Mammary microvascular endothelial cell (primary cell): ENCODE data around the gene PNMT. TPM values are rescaled to one million over a fixed set of nuclear protein-coding genes. Genes with fewer than 3 reads are reported as not detected.

Experiments
- total RNA-seq: library from RNA; depleted of rRNA; stranded (reverse); fragments of >200 nt; gene quantifications from 2 replicates; pipeline ENCODE4 v1.2.3, GENCODE V29; 2015

PNMT gene, protein sequence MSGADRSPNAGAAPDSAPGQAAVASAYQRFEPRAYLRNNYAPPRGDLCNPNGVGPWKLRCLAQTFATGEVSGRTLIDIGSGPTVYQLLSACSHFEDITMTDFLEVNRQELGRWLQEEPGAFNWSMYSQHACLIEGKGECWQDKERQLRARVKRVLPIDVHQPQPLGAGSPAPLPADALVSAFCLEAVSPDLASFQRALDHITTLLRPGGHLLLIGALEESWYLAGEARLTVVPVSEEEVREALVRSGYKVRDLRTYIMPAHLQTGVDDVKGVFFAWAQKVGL
- total RNA-seq: 0.20 TPM in 1 of 2 replicates, not detected in the other

DNA sequence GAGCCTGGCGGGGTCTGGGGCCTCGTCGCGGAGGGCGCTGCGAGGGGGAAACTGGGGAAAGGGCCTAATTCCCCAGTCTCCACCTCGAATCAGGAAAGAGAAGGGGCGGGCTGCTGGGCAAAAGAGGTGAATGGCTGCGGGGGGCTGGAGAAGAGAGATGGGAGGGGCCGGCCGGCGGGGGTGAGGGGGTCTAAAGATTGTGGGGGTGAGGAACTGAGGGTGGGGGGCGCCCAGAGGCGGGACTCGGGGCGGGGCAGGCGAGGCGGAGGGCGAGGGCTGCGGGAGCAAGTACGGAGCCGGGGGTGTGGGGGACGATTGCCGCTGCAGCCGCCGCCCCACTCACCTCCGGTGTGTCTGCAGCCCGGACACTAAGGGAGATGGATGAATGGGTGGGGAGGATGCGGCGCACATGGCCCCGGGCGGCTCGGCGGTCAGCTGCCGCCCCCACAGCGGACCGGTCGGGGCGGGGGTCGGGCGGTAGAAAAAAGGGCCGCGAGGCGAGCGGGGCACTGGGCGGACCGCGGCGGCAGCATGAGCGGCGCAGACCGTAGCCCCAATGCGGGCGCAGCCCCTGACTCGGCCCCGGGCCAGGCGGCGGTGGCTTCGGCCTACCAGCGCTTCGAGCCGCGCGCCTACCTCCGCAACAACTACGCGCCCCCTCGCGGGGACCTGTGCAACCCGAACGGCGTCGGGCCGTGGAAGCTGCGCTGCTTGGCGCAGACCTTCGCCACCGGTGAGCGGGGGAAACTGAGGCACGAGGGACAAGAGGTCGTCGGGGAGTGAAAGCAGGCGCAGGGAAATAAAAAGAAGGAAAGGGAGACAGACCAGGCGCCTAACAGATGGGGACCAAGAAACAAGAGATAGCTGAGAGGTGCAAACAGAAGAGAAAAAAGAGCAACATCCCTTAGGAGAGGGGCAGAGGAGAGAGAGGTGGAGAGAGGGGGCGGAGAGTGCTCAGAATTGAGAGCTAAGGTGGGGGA lies at the start of gene PNMT:
Gene PNMT (plus strand): TSS at position 509 of the 980 bp plus-strand sequence. CDS start 23 bp downstream, at position 532.

GRCh38 chr17:39626171-39627046 lies 41.8 kb upstream of the PNMT start, which contains the start of gene PPP1R1B:
TSS of gene PPP1R1B (plus strand) at chr17:39626952. CDS start at chr17:39627393, 441 bp downstream.

DNA sequence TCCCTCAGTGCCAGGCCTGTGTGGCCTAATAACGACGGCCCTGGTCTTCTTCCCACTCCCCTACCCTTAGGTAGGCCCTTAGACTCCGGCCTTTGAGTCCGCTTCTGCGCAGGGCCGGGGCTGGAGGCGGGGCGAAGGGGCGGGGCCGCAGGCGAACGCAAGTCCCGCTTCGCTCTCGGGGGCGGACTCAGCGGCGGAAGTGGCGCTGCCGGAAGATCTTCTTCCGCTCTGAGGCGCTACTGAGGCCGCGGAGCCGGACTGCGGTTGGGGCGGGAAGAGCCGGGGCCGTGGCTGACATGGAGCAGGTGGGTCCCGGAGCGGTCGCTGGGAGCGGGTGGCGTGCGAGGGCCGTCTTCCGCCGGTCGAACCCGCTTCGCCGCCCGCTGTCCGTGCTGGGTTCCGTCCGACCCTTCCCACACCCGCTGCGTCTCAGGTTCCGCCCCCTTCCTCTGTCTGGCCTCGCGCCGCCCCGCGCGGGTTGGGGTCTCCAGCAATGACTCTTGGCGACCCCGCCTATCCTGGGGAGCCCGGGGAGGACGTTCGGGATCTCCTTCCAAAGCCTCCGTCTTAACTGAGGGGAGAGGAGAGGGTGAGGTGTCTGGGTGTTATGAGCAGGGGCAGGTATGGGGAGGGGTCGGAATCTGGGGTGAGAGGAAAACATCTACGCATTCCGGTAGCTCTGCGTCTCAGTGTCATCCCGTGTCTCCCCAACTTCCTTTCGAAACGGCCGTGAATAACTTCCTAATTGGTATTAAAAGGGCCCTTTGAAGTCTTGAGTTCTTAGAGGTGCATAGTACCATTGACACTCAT lies 31.1 kb upstream of the PNMT start, which contains the start of gene STARD3:
Gene STARD3 (plus strand): TSS at position 218 of the 810 bp plus-strand sequence. CDS start 16,388 bp downstream, outside the sequence.

GRCh38 chr17:39664581-39665561 lies 3.4 kb upstream of the PNMT start, which contains the start of gene TCAP:
TSS of gene TCAP (plus strand) at chr17:39665349. CDS start at chr17:39665360, 11 bp downstream.

GRCh38 chr17:39687546-39688474 lies 19.6 kb downstream of the PNMT start, which contains the start of gene PGAP3:
TSS of gene PGAP3 (minus strand) at chr17:39688057. CDS start at chr17:39688014, 43 bp downstream.

DNA sequence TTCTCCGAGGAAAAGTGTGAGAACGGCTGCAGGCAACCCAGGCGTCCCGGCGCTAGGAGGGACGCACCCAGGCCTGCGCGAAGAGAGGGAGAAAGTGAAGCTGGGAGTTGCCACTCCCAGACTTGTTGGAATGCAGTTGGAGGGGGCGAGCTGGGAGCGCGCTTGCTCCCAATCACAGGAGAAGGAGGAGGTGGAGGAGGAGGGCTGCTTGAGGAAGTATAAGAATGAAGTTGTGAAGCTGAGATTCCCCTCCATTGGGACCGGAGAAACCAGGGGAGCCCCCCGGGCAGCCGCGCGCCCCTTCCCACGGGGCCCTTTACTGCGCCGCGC lies 31.5 kb downstream of the PNMT start, which contains the start of gene ERBB2:
Gene ERBB2 (plus strand): TSS at position 247 of the 330 bp plus-strand sequence. CDS start 175 bp downstream, outside the sequence.

Other genes starting within 250 kb of the PNMT start
- 20.2 and 21.7 TPM in 2 replicates for gene MED1, start 217.2 kb upstream of the PNMT start, total RNA-seq
- gene CDK12, start 207.0 kb upstream of the PNMT start, total RNA-seq: 21.5 and 23.2 TPM in 2 replicates
- gene NEUROD2, start 60.5 kb upstream of the PNMT start, total RNA-seq: not detected in 2 replicates
- not detected in 2 replicates for gene PPP1R1B, start 41.5 kb upstream of the PNMT start, total RNA-seq
- 25.6 and 34.7 TPM in 2 replicates for gene STARD3, start 31.3 kb upstream of the PNMT start, total RNA-seq
- 0.15 TPM in 1 of 2 replicates, not detected in the other for gene TCAP, start 3.1 kb upstream of the PNMT start, total RNA-seq
- 3.0 and 3.1 TPM in 2 replicates for gene PGAP3, start 19.6 kb downstream of the PNMT start, total RNA-seq
- gene ERBB2, start 31.6 kb downstream of the PNMT start, total RNA-seq: 12.5 and 13.5 TPM in 2 replicates
- gene MIEN1, start 62.1 kb downstream of the PNMT start, total RNA-seq: 77.2 and 85.3 TPM in 2 replicates
- 0.27 and 0.30 TPM in 2 replicates for gene GRB7, start 69.5 kb downstream of the PNMT start, total RNA-seq
- not detected in 2 replicates for gene IKZF3, start 195.9 kb downstream of the PNMT start, total RNA-seq
- gene ZPBP2, start 199.7 kb downstream of the PNMT start, total RNA-seq: not detected in 2 replicates